ENCODE results near the gene GIGYF2.

Gene GIGYF2

DNA sequence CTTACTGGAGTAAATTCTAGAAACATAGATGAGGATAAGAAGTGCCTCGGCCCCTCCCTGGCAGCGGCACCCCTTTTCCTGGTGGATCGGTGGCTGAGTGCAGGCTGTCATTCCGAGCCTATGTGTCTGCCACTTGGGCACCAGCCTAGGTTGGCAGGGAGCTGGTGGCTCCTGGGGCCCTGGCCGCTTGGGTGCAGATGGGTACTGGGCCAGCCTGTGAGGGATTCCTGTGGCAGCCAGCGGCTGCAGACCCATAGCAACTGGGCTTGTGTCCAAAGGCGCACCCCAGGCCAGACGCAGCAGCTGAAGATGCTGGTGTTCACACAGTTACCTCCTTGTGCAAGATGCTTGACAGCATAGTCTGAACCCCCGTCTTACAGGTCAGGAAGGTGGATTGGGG, 175.7 kb downstream of the GIGYF2 start:
- H3K36me3 ChIP-seq (ENCODE audit: control insufficient read depth, insufficient read depth, low read length) = no peaks in the 10 kb centered on the region; the same call in 1 of the 2 replicates
- no peak for DNase-seq (ENCODE audit: extremely low read depth, insufficient read length)
- TF ChIP-seq, protein P1, sequence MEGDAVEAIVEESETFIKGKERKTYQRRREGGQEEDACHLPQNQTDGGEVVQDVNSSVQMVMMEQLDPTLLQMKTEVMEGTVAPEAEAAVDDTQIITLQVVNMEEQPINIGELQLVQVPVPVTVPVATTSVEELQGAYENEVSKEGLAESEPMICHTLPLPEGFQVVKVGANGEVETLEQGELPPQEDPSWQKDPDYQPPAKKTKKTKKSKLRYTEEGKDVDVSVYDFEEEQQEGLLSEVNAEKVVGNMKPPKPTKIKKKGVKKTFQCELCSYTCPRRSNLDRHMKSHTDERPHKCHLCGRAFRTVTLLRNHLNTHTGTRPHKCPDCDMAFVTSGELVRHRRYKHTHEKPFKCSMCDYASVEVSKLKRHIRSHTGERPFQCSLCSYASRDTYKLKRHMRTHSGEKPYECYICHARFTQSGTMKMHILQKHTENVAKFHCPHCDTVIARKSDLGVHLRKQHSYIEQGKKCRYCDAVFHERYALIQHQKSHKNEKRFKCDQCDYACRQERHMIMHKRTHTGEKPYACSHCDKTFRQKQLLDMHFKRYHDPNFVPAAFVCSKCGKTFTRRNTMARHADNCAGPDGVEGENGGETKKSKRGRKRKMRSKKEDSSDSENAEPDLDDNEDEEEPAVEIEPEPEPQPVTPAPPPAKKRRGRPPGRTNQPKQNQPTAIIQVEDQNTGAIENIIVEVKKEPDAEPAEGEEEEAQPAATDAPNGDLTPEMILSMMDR (IDR thresholded peaks at IDR 0.05; ENCODE audit: insufficient read depth, low read length, poor library complexity, severe bottlenecking) = no peak
- H3K27me3 ChIP-seq (replicated peaks; ENCODE audit: control insufficient read depth, insufficient read depth, low read length) = no peaks in the 10 kb centered on the region
- no peak overlapping the region for H3K4me3 ChIP-seq (replicated peaks; ENCODE audit: low read depth, low read length)

GRCh38 chr2:232873292-232873908, 176.3 kb downstream of the GIGYF2 start:
- no peaks in the 10 kb centered on the region; the same call in 1 of the 2 replicates for H3K36me3 ChIP-seq (ENCODE audit: control insufficient read depth, insufficient read depth, low read length)
- H3K27me3 ChIP-seq (replicated peaks; ENCODE audit: control insufficient read depth, insufficient read depth, low read length) = no peaks in the 10 kb centered on the region
- TF ChIP-seq, protein P1 (IDR thresholded peaks at IDR 0.05; ENCODE audit: insufficient read depth, low read length, poor library complexity, severe bottlenecking) = no peak
- no peak for DNase-seq (ENCODE audit: extremely low read depth, insufficient read length)
- H3K4me3 ChIP-seq (replicated peaks; ENCODE audit: low read depth, low read length) = no peak overlapping the region

GRCh38 chr2:232873909-232874641, 176.9 kb downstream of the GIGYF2 start:
- TF ChIP-seq, protein P1 (IDR thresholded peaks at IDR 0.05; ENCODE audit: insufficient read depth, low read length, poor library complexity, severe bottlenecking) = no peak

DNA sequence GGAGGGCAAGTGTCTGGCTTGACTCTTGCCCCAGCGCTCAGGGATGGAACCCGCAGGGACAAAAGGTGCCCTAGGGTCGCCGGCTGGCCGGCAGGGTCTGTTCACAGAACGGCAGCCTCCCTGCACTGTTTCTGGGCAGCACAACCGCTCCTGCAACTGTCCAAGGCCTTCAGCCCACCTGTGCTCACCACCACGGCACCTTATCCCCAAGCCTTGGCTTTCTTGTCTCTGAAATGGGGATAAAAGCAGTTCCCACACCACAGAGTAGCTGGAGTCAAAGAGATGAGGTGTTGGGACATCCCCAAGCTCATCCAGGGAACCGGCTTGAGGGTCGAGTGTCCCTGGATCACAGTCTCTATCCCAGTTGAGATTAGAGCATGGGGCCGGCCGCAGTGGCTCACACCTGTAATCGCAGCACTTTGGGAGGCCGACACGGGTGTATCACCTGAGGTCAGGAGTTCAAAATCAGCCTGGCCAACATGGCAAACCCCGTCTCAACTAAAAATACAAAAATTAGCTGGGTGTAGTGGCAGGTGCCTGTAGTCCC, 177.6 kb downstream of the GIGYF2 start:
- H3K4me3 ChIP-seq (replicated peaks; ENCODE audit: low read depth, low read length) = no peak overlapping the region
- TF ChIP-seq, protein P1 (IDR thresholded peaks at IDR 0.05; ENCODE audit: insufficient read depth, low read length, poor library complexity, severe bottlenecking) = no peak

More at GRCh38 chr2:232873909-232874641, 176.9 kb downstream of the GIGYF2 start:
- H3K36me3 ChIP-seq (ENCODE audit: control insufficient read depth, insufficient read depth, low read length) = no peaks in the 10 kb centered on the region; the same call in 1 of the 2 replicates
- no peaks in the 10 kb centered on the region for H3K27me3 ChIP-seq (replicated peaks; ENCODE audit: control insufficient read depth, insufficient read depth, low read length)
- H3K4me3 ChIP-seq (replicated peaks; ENCODE audit: low read depth, low read length) = no peak overlapping the region
- DNase-seq (ENCODE audit: extremely low read depth, insufficient read length) = no peak

GRCh38 chr2:232875256-232876121, 178.4 kb downstream of the GIGYF2 start:
- TF ChIP-seq, protein P1 (IDR thresholded peaks at IDR 0.05; ENCODE audit: insufficient read depth, low read length, poor library complexity, severe bottlenecking) = no peak
- no peak for DNase-seq (ENCODE audit: extremely low read depth, insufficient read length)
- H3K27me3 ChIP-seq (replicated peaks; ENCODE audit: control insufficient read depth, insufficient read depth, low read length) = no peaks in the 10 kb centered on the region
- H3K36me3 ChIP-seq (ENCODE audit: control insufficient read depth, insufficient read depth, low read length) = no peaks in the 10 kb centered on the region; the same call in 1 of the 2 replicates
- peak overlapping the region; percentile 63 for H3K4me3 ChIP-seq (replicated peaks; ENCODE audit: low read depth, low read length)

More for the DNA sequence above, 177.6 kb downstream of the GIGYF2 start:
- H3K27me3 ChIP-seq (replicated peaks; ENCODE audit: control insufficient read depth, insufficient read depth, low read length) = no peaks in the 10 kb centered on the region
- H3K36me3 ChIP-seq (ENCODE audit: control insufficient read depth, insufficient read depth, low read length) = no peaks in the 10 kb centered on the region; the same call in 1 of the 2 replicates
- DNase-seq (ENCODE audit: extremely low read depth, insufficient read length) = no peak

Measured in GM06990 (cell line).